ENCODE results near the gene CTCF. TPM values are rescaled to one million over a fixed set of nuclear protein-coding genes. Genes with fewer than 3 reads are reported as not detected.
A peak's percentile ranks its signal among the peaks of the same experiment; 100 is the strongest.

Gene CTCF
- total RNA-seq, 1 donor from 2014 or later, result 43.2 TPM

DNA sequence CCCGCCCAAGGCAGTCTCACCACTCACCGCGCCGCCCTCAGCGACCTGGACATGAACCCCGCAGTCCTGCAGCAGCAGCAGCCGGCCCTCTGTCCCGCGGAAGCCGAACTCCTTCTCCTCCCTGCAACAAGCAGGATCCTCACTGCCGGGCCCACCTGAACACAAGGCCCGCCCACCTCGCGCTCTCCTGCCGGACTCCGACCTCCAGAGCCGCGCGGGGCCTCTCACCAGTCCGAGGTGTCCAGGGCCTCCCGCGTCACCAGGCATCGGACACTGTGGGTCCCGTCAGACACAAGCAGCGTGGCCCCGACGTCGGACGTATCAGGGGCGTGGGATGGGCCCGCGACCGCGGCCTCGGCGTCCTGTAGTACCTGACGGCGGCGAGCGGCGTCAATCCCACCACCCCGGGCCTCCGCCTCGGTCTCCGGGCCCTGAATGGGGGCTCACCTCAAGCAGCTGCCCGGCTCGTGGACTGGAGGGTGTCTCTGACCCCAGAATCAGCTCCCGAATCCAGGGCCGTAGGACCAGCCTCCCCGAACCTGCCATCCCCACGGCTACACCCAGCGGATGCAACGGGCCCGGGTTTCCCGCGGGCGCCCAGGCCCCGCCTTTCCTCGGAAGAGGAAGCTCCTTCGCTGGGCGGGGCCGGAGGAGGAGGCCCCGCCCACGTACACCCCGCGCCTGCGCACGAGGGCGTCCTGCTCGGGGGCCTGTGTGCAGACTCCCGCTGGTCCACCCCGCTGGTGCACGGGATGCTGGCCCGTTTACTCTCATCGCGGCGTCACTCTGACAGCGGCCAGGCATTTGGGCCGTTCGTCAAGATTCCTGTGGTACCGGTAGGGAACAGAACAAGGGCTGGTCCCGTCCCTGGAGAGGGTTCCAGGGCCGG is 97.6 kb downstream of the CTCF start, which contains the start of gene ACD:
ACD (minus strand) TSS at position 586 of the 889 bp plus-strand sequence; CDS start at position 546, 40 bp downstream.
- Histone ChIP-seq H3K27ac (peak within 1 kb of the TSS; percentile 90), H3K9me3 (no peaks in the 10 kb centered on the region), H3K36me3 (peaks cover 0 to 10% of the 10 kb centered on the region in 2 donors), H3K27me3 (no peaks in the 10 kb centered on the region), H3K4me3 (peak within 1 kb of the TSS; percentile 84 to 99), H3K4me1 (peaks cover 30% of the 10 kb centered on the region)
- TF ChIP-seq POLR2A (IDR thresholded peaks at IDR 0.05), result peak; percentile 71 to 93
- TF ChIP-seq, protein P1, sequence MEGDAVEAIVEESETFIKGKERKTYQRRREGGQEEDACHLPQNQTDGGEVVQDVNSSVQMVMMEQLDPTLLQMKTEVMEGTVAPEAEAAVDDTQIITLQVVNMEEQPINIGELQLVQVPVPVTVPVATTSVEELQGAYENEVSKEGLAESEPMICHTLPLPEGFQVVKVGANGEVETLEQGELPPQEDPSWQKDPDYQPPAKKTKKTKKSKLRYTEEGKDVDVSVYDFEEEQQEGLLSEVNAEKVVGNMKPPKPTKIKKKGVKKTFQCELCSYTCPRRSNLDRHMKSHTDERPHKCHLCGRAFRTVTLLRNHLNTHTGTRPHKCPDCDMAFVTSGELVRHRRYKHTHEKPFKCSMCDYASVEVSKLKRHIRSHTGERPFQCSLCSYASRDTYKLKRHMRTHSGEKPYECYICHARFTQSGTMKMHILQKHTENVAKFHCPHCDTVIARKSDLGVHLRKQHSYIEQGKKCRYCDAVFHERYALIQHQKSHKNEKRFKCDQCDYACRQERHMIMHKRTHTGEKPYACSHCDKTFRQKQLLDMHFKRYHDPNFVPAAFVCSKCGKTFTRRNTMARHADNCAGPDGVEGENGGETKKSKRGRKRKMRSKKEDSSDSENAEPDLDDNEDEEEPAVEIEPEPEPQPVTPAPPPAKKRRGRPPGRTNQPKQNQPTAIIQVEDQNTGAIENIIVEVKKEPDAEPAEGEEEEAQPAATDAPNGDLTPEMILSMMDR (IDR thresholded peaks at IDR 0.05), result no peak
- peak; percentile 84 to 99 for TF ChIP-seq POLR2AphosphoS5 (IDR thresholded peaks at IDR 0.05; ENCODE audit: insufficient read depth in 1 of 2, low read depth in 1 of 2)
- DNase-seq (ENCODE audit: extremely low spot score in 2 of 2), result peak in 1 of 2 donors; percentile 94
- intact Hi-C loops (cut with DNase I), result no loop called here

DNA sequence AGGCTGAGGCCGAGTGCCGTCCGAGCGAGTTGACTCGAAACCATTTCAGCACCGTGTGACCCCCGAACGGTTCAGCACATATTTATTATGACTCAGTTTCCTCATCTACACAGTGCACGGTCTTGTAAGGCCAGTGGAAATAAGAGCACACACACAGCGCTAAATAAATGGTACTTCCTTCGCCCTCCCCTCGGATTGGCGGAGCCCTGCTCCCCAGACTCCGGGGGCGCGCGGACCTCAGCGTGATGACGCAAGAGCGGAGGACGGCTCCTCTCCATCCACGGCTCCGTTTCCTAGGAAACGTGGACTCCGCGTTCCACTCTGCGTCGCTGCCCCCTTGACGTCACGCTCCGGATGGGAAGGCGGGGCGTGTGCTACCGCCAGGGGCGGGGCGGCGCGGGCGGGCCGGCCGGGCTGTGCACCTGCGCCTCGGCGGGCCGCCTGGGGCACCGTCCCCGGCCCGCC is 98.3 kb downstream of the CTCF start, which contains the start of gene PARD6A:
PARD6A (plus strand) TSS at position 397 of the 465 bp plus-strand sequence. CDS start 79 bp downstream, outside the sequence.
- DNase-seq (ENCODE audit: extremely low spot score in 2 of 2), result peak in 1 of 2 donors; percentile 95
- Histone ChIP-seq H3K36me3 (peaks cover 0 to 10% of the 10 kb centered on the region in 2 donors), H3K4me3 (peak within 1 kb of the TSS; percentile 84 to 99), H3K27ac (peak within 1 kb of the TSS; percentile 90), H3K4me1 (peaks cover 36% of the 10 kb centered on the region), H3K27me3 (no peaks in the 10 kb centered on the region), H3K9me3 (no peaks in the 10 kb centered on the region)
- intact Hi-C loops (cut with DNase I), result no loop called here
- TF ChIP-seq, protein P1 (IDR thresholded peaks at IDR 0.05), result no peak
- TF ChIP-seq POLR2AphosphoS5 (IDR thresholded peaks at IDR 0.05; ENCODE audit: insufficient read depth in 1 of 2, low read depth in 1 of 2), result peak in 1 of 2 donors; percentile 95
- TF ChIP-seq POLR2A (IDR thresholded peaks at IDR 0.05), result no peak

DNA sequence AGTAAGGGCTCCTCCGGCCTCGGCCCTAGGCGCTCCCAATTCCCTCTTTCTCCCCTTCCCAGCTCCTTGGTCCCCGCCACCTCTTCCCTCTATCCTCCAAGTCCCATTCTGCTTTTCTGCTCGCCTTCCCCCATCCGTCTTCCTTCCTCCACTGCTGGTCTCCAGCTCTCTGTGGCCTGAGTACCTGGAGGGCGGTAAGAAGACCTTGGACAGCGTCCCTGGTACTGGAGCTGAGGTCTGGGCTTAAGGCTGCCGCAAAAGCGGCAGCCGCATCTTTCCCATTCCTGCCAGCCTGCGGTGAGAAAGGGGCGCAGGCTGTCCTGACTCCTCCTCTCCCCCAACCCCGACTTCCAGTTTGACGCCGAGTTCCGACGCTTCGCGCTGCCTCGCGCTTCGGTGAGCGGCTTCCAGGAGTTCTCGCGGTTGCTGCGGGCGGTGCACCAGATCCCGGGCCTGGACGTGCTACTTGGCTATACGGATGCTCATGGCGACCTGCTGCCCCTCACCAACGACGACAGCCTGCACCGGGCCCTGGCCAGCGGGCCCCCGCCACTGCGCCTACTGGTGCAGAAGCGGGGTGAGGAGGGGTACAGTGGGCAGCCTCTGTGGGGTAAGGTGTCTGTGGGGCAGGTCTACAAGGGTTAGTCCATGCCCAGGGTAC is 98.9 kb downstream of the CTCF start:
- no peak for DNase-seq (ENCODE audit: extremely low spot score in 2 of 2)
- intact Hi-C loops (cut with DNase I), result no loop called here
- TF ChIP-seq POLR2AphosphoS5 (IDR thresholded peaks at IDR 0.05; ENCODE audit: insufficient read depth in 1 of 2, low read depth in 1 of 2) (no peak), POLR2A (IDR thresholded peaks at IDR 0.05) (no peak)
- TF ChIP-seq, protein P1 (IDR thresholded peaks at IDR 0.05), result no peak
- Histone ChIP-seq H3K27me3 (no peaks in the 10 kb centered on the region), H3K4me1 (peaks cover 43% of the 10 kb centered on the region), H3K9me3 (no peaks in the 10 kb centered on the region), H3K36me3 (peaks cover 0 to 10% of the 10 kb centered on the region in 2 donors), H3K4me3 (peak overlapping the region; percentile 84 to 99), H3K27ac (peak overlapping the region; percentile 72)

DNA sequence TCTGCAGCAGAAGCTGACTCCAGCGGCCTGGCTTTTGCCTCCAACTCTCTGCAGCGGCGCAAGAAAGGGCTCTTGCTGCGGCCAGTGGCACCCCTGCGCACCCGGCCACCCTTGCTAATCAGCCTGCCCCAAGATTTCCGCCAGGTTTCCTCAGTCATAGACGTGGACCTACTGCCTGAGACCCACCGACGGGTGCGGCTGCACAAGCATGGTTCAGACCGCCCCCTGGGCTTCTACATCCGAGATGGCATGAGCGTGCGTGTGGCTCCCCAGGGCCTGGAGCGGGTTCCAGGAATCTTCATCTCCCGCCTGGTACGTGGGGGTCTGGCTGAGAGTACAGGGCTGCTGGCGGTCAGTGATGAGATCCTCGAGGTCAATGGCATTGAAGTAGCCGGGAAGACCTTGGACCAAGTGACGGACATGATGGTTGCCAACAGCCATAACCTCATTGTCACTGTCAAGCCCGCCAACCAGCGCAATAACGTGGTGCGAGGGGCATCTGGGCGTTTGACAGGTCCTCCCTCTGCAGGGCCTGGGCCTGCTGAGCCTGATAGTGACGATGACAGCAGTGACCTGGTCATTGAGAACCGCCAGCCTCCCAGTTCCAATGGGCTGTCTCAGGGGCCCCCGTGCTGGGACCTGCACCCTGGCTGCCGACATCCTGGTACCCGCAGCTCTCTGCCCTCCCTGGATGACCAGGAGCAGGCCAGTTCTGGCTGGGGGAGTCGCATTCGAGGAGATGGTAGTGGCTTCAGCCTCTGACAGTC is 99.7 kb downstream of the CTCF start:
- H3K9me3 ChIP-seq, result no peaks in the 10 kb centered on the region
- intact Hi-C loops (cut with DNase I), result no loop called here
- peaks cover 0 to 6% of the 10 kb centered on the region in 2 donors for H3K36me3 ChIP-seq
- TF ChIP-seq POLR2A (IDR thresholded peaks at IDR 0.05), result no peak
- no peak overlapping the region for H3K27ac ChIP-seq
- no peaks in the 10 kb centered on the region for H3K27me3 ChIP-seq
- no peak for DNase-seq (ENCODE audit: extremely low spot score in 2 of 2)
- H3K4me3 ChIP-seq, result peak overlapping the region in 1 of 2 donors; percentile 84
- peaks cover 49% of the 10 kb centered on the region for H3K4me1 ChIP-seq

DNA sequence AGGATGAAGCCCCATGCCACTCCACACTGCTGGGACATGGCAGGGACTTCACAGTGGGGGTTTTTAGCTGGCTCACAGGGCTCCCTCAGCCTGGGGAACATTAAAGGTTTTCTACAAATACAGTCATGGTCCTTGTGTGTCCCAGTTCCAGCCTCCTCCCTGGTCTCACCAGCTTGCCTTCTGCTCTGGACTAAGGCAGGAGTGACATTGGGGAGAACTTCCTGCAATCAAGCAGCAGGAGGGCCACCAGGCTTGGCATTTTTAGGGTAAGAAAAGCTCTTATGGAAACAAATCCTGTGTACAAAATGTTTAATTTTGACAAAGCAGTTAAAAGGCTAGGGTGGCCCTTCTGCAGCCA is 100.3 kb downstream of the CTCF start:
- H3K4me1 ChIP-seq, result peaks cover 55% of the 10 kb centered on the region
- intact Hi-C loops (cut with DNase I), result no loop called here

More for the DNA sequence above, 100.3 kb downstream of the CTCF start:
- Histone ChIP-seq H3K4me3 (no peak overlapping the region), H3K27me3 (no peaks in the 10 kb centered on the region), H3K27ac (no peak overlapping the region), H3K36me3 (peaks cover 0 to under 1% of the 10 kb centered on the region in 2 donors), H3K9me3 (no peaks in the 10 kb centered on the region)
- no peak for TF ChIP-seq POLR2AphosphoS5 (IDR thresholded peaks at IDR 0.05; ENCODE audit: insufficient read depth in 1 of 2, low read depth in 1 of 2)
- DNase-seq (ENCODE audit: extremely low spot score in 2 of 2), result no peak
